HG03139 (cell line): ENCODE results near the gene DSCAML1.

Experiments used
- ATAC-seq: cut with Tn5 transposase; IDR thresholded peaks from one replicate; pipeline ENCODE4 v1.9.1; 2021; ENCODE audit not compliant: unreplicated experiment

Gene DSCAML1

GRCh38 chr11:117481036-117481435 lies 316.0 kb downstream of the DSCAML1 start:
- ATAC-seq: no peak

DNA sequence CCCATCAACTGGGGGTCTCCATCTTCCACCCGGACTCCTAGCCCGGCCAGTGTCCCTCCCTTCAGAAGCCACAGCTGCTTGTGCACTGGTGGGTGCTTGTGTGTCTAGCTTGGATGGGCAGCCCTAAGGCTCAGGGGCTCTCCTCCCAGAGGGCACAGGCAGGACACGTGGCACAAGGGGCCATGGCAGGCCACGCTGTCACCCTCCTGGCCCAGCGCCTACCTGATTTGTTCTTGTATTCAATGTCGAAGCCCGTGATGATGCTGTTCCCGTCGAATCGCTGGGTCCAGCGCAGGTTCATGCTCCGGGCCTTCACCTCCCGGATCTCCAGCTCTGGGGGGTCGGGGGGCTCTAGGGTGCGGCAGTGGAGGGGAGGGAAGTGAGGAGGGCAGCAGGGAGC lies 316.8 kb downstream of the DSCAML1 start:
- ATAC-seq: no peak

- ATAC-seq: no peak
Observed at GRCh38 chr11:117479372-117479771, 317.6 kb downstream of the DSCAML1 start.

- no peak for ATAC-seq
Observed at GRCh38 chr11:117478926-117479325, 318.1 kb downstream of the DSCAML1 start.

DNA sequence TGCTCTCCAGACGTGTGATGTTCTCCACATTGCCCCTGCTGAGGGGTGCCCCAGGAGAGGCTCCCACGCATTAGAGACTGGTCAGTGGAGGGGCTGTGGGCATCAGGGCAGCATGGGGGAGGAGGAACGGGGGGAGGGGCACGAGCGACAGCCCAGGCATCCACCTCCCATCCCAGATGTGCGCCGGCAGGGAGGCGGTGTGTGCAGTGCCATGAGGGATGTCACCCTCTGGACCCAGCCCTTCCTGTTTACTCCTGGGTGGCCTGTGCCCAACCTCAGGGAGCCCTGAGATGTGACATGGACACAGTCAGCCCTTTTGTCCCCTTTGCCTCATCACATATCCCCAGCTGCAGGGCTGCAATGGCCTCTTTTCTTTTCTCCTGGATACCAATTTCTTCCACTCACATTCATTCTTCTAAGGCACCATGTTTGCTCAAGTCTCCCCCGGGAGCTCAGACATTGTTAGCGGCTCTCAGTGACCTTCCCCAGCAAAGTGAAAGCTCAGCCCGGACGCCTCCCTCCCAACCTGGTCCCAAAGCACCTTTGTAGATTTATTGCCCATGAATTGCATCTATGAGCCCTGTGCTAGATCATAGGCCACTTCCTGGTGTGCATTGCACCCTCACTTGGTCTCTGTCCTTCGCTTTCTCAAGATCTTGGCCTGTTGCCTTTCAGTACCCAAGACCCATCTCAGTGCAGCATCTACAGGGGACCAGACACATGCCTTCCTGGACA lies 318.7 kb downstream of the DSCAML1 start:
- no peak for ATAC-seq

GRCh38 chr11:117477721-117478120 lies 319.3 kb downstream of the DSCAML1 start:
- ATAC-seq: no peak

- no peak for ATAC-seq
Observed at GRCh38 chr11:117476531-117477142, 320.4 kb downstream of the DSCAML1 start.

DNA sequence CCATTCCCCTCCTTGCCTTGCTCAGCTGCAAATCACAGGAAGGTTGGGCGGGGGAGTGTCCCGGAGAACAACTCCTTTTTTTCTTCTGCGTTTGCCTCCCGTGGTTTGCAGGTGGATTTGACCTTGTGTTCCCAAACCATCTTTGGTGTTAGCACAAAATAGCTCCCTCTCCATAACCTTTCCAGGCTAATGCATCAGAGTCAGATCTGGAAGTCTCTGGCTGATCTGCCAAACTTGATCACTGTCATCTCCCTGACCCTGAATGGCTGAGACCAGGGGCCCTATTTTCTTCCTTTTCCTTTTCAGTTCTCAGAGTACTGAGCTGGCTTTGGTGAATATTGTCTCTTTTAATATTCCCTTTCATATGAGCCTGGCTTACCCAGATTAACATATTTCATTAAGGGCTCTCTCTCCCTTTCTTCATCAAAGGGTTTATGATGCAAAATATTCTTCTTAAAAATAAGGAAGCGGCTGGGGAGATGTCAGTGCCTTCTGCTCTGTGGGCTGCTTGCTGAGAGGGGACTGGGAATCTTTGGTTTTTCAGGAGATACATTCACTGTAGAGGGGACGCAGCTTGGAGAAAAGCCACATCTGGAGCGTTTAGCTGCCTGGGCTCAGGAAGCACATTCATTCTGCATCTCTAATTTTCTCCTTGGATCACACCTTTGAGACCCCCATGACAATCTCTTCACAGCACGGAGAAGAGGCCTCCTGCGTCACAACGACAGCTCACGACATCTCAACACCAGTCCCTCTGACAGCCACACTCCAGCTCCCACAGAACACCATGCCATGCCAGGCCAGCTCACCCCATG lies 321.1 kb downstream of the DSCAML1 start:
- no peak for ATAC-seq

- ATAC-seq: no peak
Observed at GRCh38 chr11:117473481-117474091, 323.4 kb downstream of the DSCAML1 start.

- no peak for ATAC-seq
Observed at GRCh38 chr11:117471776-117472175, 325.2 kb downstream of the DSCAML1 start.

DNA sequence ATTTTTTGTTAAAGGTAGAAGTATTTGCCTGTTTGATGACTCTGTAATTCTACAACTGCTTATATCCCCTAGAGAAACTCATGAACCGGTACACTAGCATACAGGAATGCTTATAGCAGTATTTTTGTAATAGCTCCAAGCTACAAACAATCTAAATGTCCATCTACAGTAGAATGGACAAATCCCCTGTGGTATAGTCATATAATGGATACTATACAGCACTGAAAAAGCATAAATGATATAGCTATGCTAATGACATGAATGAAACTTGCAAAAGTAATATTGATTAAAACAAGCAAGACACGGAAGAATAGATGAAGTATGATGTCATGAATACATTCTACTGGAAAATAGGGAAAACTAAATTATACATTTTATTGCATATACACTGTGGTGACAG lies 326.4 kb downstream of the DSCAML1 start:
- no peak for ATAC-seq

DNA sequence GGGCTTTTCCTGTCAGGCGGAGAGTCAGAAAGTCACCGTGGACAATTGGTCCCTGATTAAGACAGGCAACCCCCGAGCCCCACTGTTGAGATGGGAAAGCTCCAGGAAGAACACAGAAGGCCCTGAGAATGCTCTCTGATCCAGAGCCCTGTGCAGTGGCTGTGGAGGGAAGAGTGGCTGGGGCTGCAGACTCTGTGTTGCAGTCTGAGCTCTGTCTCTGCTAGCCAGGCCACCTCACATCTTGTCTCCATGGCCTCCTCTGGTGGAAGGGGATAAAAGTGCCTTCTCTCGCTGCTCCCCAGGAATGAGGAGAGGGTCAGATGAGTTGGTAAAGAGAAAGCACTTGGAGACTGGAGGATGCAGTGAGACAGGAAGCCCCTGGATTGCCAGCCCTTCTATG lies 328.1 kb downstream of the DSCAML1 start:
- no peak for ATAC-seq

GRCh38 chr11:117467770-117468169 lies 329.2 kb downstream of the DSCAML1 start:
- ATAC-seq: no peak

DNA sequence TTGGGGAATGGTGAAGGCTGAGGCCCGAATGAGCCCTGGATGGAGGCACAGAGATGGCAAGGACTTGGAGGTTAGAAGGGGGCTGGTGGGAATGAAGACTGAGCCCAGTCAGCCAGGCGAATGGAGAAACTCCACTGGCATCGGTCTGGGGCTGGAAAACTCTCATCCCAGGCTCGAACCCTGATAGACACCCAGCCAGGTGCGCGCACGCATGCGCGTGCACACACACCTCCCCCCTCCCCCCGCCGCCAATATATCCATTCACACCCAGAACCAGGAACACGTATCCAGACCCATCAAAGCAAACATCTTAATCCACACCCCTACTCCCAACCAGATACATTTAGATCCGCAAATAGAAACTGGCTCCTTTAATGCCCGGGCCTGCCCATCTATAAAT lies 330.1 kb downstream of the DSCAML1 start:
- no peak for ATAC-seq

DNA sequence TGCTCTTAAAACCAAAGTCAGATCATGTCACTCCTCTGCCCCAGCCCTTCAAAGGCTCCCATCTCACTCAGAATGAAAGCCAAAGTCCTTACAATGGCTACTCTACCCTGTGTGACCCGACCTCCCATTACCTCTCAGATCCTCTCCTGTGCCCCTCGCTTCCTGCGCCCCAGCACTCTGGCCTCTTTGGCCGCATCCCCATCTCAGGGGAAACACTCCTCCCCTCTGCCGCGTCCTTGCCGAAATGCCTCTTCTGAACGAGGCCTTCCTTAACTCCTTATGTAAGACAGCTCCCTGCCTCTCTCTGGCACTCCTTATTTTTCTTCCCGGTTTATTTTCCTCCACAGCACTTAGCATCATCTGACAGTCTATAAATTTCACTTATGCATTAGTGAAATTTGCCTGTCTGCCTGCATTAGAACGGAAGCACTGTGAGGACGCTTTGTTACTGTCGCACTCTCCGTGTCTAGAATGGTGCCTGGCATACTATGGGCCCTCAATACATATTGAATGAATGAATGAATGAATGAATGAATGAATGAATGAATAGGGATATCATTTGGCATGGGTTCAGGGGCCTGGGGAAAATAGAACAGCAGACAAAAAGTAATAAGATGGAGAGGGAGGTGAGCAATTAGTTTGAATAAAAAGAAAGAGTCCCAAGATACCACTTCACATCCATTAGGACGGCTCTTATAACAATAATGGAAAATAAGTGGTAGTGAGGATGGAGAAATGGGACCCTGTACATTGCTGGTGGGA lies 331.6 kb downstream of the DSCAML1 start:
- ATAC-seq: no peak

DNA sequence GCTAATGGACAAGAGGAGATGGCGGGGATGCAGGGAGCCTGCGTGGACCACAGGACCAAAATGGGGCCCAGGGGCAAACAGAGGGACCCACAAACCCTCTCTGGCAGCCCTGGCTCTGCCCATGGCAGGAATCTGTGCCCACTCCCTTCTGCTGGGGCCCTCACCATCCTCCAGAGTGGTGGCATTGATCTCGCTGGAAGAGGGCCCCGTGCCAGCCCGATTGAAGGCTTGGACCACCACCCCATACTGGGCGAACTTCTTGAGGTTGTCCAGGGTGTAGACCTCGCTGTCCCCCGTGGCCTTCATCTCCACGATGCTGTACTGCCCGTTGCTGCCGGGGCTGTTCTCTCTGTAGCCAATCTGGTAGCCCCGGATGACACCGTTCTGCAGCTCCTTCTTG lies 332.2 kb downstream of the DSCAML1 start:
- ATAC-seq: no peak

DNA sequence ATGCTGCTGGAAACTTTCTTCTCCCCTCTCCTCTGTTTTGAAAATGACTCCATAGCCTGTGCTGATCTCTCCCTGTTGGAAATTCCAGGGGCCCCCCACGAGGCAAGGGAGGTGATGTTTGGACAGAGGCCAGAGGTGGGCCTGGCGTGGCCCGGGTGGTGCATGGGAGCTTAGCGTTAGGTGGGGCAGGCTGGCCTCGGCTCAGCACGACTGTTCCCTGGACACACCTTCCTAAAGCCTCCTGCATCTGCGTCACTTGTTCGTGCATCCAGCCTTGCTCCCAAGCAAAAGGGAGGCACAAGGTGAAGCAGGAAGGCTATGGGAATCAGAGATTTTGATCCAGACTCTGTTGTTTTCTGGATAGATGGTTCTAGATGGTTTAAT lies 334.2 kb downstream of the DSCAML1 start:
- ATAC-seq: no peak

DNA sequence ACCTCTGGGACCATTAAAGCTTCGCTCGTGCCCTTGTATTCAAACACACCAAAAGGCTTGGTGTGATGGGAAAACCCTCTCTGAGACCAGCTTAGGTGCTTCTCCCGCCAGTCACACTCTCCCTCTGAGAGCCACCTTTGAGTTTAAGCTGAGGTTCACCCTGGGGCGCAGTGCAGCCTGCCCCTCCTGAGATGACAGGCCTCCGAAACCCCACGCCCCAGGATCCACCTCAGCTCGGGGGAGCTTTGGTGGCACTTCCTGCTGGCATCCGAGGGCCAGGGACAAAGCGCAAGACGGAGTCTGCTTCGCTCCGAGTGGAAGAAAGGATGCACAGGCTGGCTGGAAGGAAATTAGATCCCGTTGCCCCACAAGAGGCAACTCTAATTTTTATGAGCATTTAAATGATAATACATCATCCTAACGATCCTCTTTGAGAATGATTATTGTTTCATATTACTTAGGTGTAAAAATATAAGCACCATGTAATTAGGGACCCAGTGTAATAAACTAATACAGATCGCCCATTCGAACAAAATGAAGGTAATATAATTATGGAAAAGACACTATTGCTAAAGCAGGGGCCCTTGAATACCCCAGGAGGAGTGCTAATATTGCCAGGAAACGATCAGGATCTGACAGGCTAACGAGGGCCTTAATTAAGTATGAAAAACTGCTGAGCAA lies 334.7 kb downstream of the DSCAML1 start:
- ATAC-seq: no peak

- no peak for ATAC-seq
Observed at GRCh38 chr11:117461396-117462182, 335.4 kb downstream of the DSCAML1 start.

- ATAC-seq: no peak
Observed at GRCh38 chr11:117459979-117460300, 337.1 kb downstream of the DSCAML1 start.
